ENCODE measurements around the gene CHURC1.

DNA sequence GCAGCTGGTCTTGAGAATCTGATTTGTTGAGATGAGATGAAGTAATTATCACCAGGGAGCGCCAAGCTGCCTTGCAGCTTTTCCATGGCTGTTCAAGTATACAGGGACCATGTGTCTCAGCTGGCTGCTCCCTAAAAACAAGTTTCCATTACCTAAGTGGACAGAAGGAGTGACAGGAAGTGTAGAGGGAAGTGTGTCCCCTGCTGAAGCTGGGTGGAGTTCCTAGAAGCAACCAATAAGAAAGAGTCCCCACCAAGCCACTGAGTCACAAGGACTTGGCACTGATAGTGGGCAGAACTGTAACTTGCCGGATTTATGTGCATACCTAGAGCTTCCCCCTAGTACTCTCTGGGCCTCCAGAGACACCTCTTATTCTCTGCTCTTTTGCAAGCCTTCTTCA is 29.8 kb downstream of the CHURC1 start:
- TF ChIP-seq, protein P1, sequence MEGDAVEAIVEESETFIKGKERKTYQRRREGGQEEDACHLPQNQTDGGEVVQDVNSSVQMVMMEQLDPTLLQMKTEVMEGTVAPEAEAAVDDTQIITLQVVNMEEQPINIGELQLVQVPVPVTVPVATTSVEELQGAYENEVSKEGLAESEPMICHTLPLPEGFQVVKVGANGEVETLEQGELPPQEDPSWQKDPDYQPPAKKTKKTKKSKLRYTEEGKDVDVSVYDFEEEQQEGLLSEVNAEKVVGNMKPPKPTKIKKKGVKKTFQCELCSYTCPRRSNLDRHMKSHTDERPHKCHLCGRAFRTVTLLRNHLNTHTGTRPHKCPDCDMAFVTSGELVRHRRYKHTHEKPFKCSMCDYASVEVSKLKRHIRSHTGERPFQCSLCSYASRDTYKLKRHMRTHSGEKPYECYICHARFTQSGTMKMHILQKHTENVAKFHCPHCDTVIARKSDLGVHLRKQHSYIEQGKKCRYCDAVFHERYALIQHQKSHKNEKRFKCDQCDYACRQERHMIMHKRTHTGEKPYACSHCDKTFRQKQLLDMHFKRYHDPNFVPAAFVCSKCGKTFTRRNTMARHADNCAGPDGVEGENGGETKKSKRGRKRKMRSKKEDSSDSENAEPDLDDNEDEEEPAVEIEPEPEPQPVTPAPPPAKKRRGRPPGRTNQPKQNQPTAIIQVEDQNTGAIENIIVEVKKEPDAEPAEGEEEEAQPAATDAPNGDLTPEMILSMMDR (IDR thresholded peaks at IDR 0.05), result no peak
- TF ChIP-seq POLR2AphosphoS5 (IDR thresholded peaks at IDR 0.05; ENCODE audit: insufficient read depth in 1 of 2, low read depth in 1 of 2) (no peak), POLR2A (IDR thresholded peaks at IDR 0.05) (no peak)

All from vagina (tissue), 2 donors.